Renal cortex interstitium (tissue), 3 donors: Measurements from ENCODE around the gene PLCXD1. TPM values are rescaled to one million over a fixed set of nuclear protein-coding genes. Genes with fewer than 3 reads are reported as not detected.

Experiments used
- polyA plus RNA-seq, 3 donors: library from polyadenylated mRNA; unstranded; fragments of 120-200 nt; gene quantifications; one replicate each; pipeline ENCODE4 v1.2.1, GENCODE V29; 2013; ENCODE audit not compliant: insufficient read length in 3 of 3

Gene PLCXD1
- polyA plus RNA-seq, 3 donors: 21.5 to 41.0 (median 25.1) TPM

Other genes with a start within 250 kb of the PLCXD1 start
- 10 to 100 TPM; 40.3 to 61.7 (median 59.8) TPM for gene GTPBP6, start 37.4 kb downstream of the PLCXD1 start, polyA plus RNA-seq
- gene PPP2R3B, start 105.5 kb downstream of the PLCXD1 start, polyA plus RNA-seq: 10 to 100 TPM; 19.9 to 28.8 (median 24.6) TPM